Esophagus muscularis mucosa (tissue), 4 donors: Measurements from ENCODE around the gene SCN9A. TPM values are rescaled to one million over a fixed set of nuclear protein-coding genes. Genes with fewer than 3 reads are reported as not detected.

ENCODE experiments used
- DNase-seq: peaks from one replicate; pipeline ENCODE4 v3.0.0-alpha.2; 2017; ENCODE audit errors: extremely low spot score
- H3K27ac ChIP-seq, 4 donors: fragments of 200-600 bp; sonication (generic); replicated peaks in 1 of 4; 1 replicate in 3 of 4; 2 replicates in 1 of 4; pipeline ENCODE4 v1.5.1; 2016 to 2019; ENCODE audit warnings: mild to moderate bottlenecking in 1 of 4
- H3K27me3 ChIP-seq, 4 donors: fragments of 200-600 bp; sonication (generic); one replicate each; pipeline versions ENCODE4 v1.5.1 to v1.6.0; 2016 to 2019
- H3K36me3 ChIP-seq, 4 donors: fragments of 200-600 bp; sonication (generic); one replicate each; pipeline ENCODE4 v1.5.1; 2016 to 2019
- H3K4me1 ChIP-seq, 4 donors: fragments of 200-600 bp; sonication (generic); one replicate each; pipeline ENCODE4 v1.5.1; 2016 to 2019
- H3K4me3 ChIP-seq, 4 donors: fragments of 200-600 bp; sonication (generic); 1 replicate in 2 of 4; 2 replicates in 2 of 4; pipeline ENCODE4 v1.5.1; 2016 to 2019; ENCODE audit warnings: mild to moderate bottlenecking in 4 of 4, moderate library complexity in 1 of 4
- H3K9me3 ChIP-seq, 4 donors: fragments of 200-600 bp; sonication (generic); 1 replicate in 3 of 4; 2 replicates in 1 of 4; pipeline ENCODE4 v1.5.1; 2016 to 2019
- CTCF ChIP-seq, 3 experiments: fragments of 200-600 bp in 2 of 3; fragments of 450-650 bp in 1 of 3; sonication (generic) in 2 of 3; IDR thresholded peaks; one replicate each; pipeline ENCODE4 v1.5.1; 2017 to 2019; ENCODE audit warnings: antibody characterized with exemption in 3 of 3, mild to moderate bottlenecking in 2 of 3, moderate library complexity in 1 of 3
- EP300 ChIP-seq: sonication (generic); formaldehyde crosslinking; IDR thresholded peaks from one replicate; pipeline ENCODE4 v1.6.1; 2017; ENCODE audit warnings: antibody characterized with exemption
- POLR2A ChIP-seq: fragments of 450-650 bp; IDR thresholded peaks from one replicate; pipeline ENCODE4 v1.6.1; 2017; ENCODE audit warnings: antibody characterized with exemption, moderate library complexity, mild to moderate bottlenecking, low read depth
- POLR2AphosphoS5 ChIP-seq, 2 donors: sonication (generic); formaldehyde crosslinking; IDR thresholded peaks; one replicate each; pipeline ENCODE4 v1.6.1; 2017; ENCODE audit warnings: antibody characterized with exemption in 2 of 2
- WGBS: methylation state at CpG from one replicate; pipeline ENCODE4 v1.1.5; 2018; 5-methylcytosine and 5-hydroxymethylcytosine counted together
- intact Hi-C: fragments of 100-400 bp; cut with DNase I; formaldehyde crosslinking; loops from one replicate; pipeline ENCODE4 v1.15.1; 2023
- total RNA-seq, 4 donors: library from RNA; depleted of rRNA; stranded (reverse); fragments of >200 nt; gene quantifications; one replicate each; pipeline versions ENCODE4 v1.1.0 to v1.2.1, GENCODE V29; 2016

The SCN9A gene
- total RNA-seq, 4 donors from 2014 or later = 4.0 to 7.8 (median 5.2) TPM

- DNase-seq = no peak
- TF ChIP-seq POLR2A (no peak), CTCF (IDR thresholded peaks at IDR 0.05) (no peak), EP300 (no peak), POLR2AphosphoS5 (IDR thresholded peaks at IDR 0.05) (no peak)
- H3K9me3 ChIP-seq = no peaks in the 10 kb centered on the region
These were observed 133.4 kb downstream of the SCN9A start for GRCh38 chr2:166242309-166242708.

GRCh38 chr2:166240387-166241313 lies 135.1 kb downstream of the SCN9A start:
- intact Hi-C loops = no loop called here
- DNase-seq = no peak
- Histone ChIP-seq H3K36me3 (no peaks in the 10 kb centered on the region), H3K27ac (no peak overlapping the region), H3K4me3 (no peak overlapping the region), H3K9me3 (no peaks in the 10 kb centered on the region), H3K27me3 (no peaks in the 10 kb centered on the region), H3K4me1 (no peaks in the 10 kb centered on the region)
- TF ChIP-seq EP300 (no peak), POLR2A (no peak), POLR2AphosphoS5 (IDR thresholded peaks at IDR 0.05) (no peak), CTCF (IDR thresholded peaks at IDR 0.05) (no peak)
- 96% methylated on average over 1 of the region's 1 CpG for WGBS

More at GRCh38 chr2:166242309-166242708, 133.4 kb downstream of the SCN9A start:
- H3K27me3 ChIP-seq = no peaks in the 10 kb centered on the region
- intact Hi-C loops = no loop called here
- H3K4me1 ChIP-seq = no peaks in the 10 kb centered on the region
- no peak overlapping the region for H3K27ac ChIP-seq
- H3K4me3 ChIP-seq = no peak overlapping the region
- H3K36me3 ChIP-seq = no peaks in the 10 kb centered on the region

- Histone ChIP-seq H3K27ac (no peak overlapping the region), H3K27me3 (no peaks in the 10 kb centered on the region), H3K4me3 (no peak overlapping the region), H3K36me3 (no peaks in the 10 kb centered on the region), H3K4me1 (no peaks in the 10 kb centered on the region), H3K9me3 (no peaks in the 10 kb centered on the region)
- TF ChIP-seq POLR2A (no peak), POLR2AphosphoS5 (IDR thresholded peaks at IDR 0.05) (no peak), EP300 (no peak), CTCF (IDR thresholded peaks at IDR 0.05) (no peak)
- DNase-seq = no peak
- intact Hi-C loops = no loop called here
- 84% methylated on average over 3 of the region's 3 CpGs for whole genome bisulfite sequencing
These were observed 136.2 kb downstream of the SCN9A start for GRCh38 chr2:166239548-166239947.

- DNase-seq = no peak
- no peaks in the 10 kb centered on the region for H3K4me1 ChIP-seq
- H3K27ac ChIP-seq = no peak overlapping the region
- H3K4me3 ChIP-seq = no peak overlapping the region
- intact Hi-C loops = no loop called here
- TF ChIP-seq POLR2A (no peak), EP300 (no peak), POLR2AphosphoS5 (IDR thresholded peaks at IDR 0.05) (no peak), CTCF (IDR thresholded peaks at IDR 0.05) (no peak)
- H3K27me3 ChIP-seq = no peaks in the 10 kb centered on the region
- H3K9me3 ChIP-seq = no peaks in the 10 kb centered on the region
- no peaks in the 10 kb centered on the region for H3K36me3 ChIP-seq
These were observed 137.6 kb downstream of the SCN9A start for GRCh38 chr2:166238176-166238575.
